Spleen (tissue), 11 donors: Measurements from ENCODE around the gene BTBD10. TPM values are rescaled to one million over a fixed set of nuclear protein-coding genes. Genes with fewer than 3 reads are reported as not detected.

ENCODE experiments used
- DNase-seq: peaks from one replicate; pipeline ENCODE4 v3.0.0-alpha.2; 2020
- H3K27ac ChIP-seq, 8 donors: fragments of 200-600 bp; sonication (generic) in 7 of 8; 1 replicate in 4 of 8; 2 replicates in 4 of 8; pipeline versions ENCODE4 v1.5.0 to v1.8.0; 2016 to 2021; ENCODE audit warnings: inconsistent platforms in 4 of 8, mild to moderate bottlenecking in 4 of 8, moderate library complexity in 1 of 8
- H3K27me3 ChIP-seq, 7 donors: fragments of 200-600 bp; sonication (generic) in 6 of 7; replicated peaks in 1 of 7; 1 replicate in 4 of 7; 2 replicates in 3 of 7; pipeline versions ENCODE4 v1.5.0 to v1.8.0; 2016 to 2021; ENCODE audit warnings: inconsistent platforms in 3 of 7, mild to moderate bottlenecking in 1 of 7
- H3K36me3 ChIP-seq, 6 donors: fragments of 200-600 bp; sonication (generic) in 5 of 6; 1 replicate in 4 of 6; 2 replicates in 2 of 6; pipeline versions ENCODE4 v1.5.0 to v1.8.0; 2016 to 2021; ENCODE audit warnings: inconsistent platforms in 2 of 6
- H3K4me1 ChIP-seq, 6 donors: fragments of 200-600 bp; sonication (generic) in 5 of 6; 1 replicate in 3 of 6; 2 replicates in 3 of 6; pipeline versions ENCODE4 v1.5.0 to v1.8.0; 2016 to 2021; ENCODE audit warnings: inconsistent platforms in 3 of 6
- H3K4me3 ChIP-seq, 8 donors: fragments of 200-600 bp; sonication (generic) in 7 of 8; 1 replicate in 4 of 8; 2 replicates in 4 of 8; pipeline versions ENCODE4 v1.5.0 to v1.8.0; 2016 to 2021; ENCODE audit warnings: inconsistent platforms in 4 of 8, mild to moderate bottlenecking in 4 of 8, moderate library complexity in 2 of 8
- H3K9me3 ChIP-seq, 8 donors: fragments of 200-600 bp; sonication (generic) in 7 of 8; 1 replicate in 4 of 8; 2 replicates in 4 of 8; pipeline versions ENCODE4 v1.5.0 to v1.8.0; 2016 to 2021; ENCODE audit warnings: inconsistent platforms in 4 of 8
- POLR2A ChIP-seq, 3 donors: fragments of 450-650 bp; IDR thresholded peaks; one replicate each; pipeline ENCODE4 v1.5.1; 2017; ENCODE audit warnings: antibody characterized with exemption in 3 of 3, mild to moderate bottlenecking in 1 of 3
- POLR2AphosphoS5 ChIP-seq, 3 donors: sonication (generic); formaldehyde crosslinking; IDR thresholded peaks; one replicate each; pipeline ENCODE4 v1.5.1; 2017; ENCODE audit warnings: antibody characterized with exemption in 3 of 3
- WGBS, 5 donors: extraction: QIAGEN DNeasy Blood & Tissue Kit in 3 of 5; methylation state at CpG; one replicate each; pipeline versions ENCODE4 v1.1.5 to v1.1.7; 2013 to 2018; 5-methylcytosine and 5-hydroxymethylcytosine counted together
- intact Hi-C: fragments of 100-400 bp; cut with DNase I; formaldehyde crosslinking; loops from one replicate; pipeline ENCODE4 v1.15.0; 2023; ENCODE audit warnings: low total_unique reads
- polyA plus RNA-seq, 3 donors: library from polyadenylated mRNA; stranded (reverse); fragments of 200-250 nt; gene quantifications; one replicate each; pipeline ENCODE4 v1.2.1, GENCODE V29; 2013
- total RNA-seq, 7 donors: library from RNA; depleted of rRNA in 3 of 7; stranded (reverse); fragments of >200 nt in 3 of 7; fragmentation: NEBNext Ultra II Directional in 4 of 7; extraction: Animal tissue kit (Norgen Biotek cat#: 25700) in 4 of 7; gene quantifications; one replicate each; pipeline versions ENCODE4 v1.1.0 to v1.2.1, GENCODE V29; 2016 to 2021
- TF ChIP-seq, protein P1 (sequence below), 11 experiments: fragments of 200-600 bp in 7 of 11; fragments of 450-650 bp in 4 of 11; sonication (generic) in 4 of 11; IDR thresholded peaks in 8 of 11; conservative IDR thresholded peaks in 3 of 11; 1 replicate in 7 of 11; 2 replicates in 4 of 11; pipeline versions ENCODE4 v1.4.0 to v1.8.0; 2016 to 2021; ENCODE audit warnings: antibody characterized with exemption in 11 of 11, inconsistent platforms in 4 of 11, mild to moderate bottlenecking in 1 of 11
- donor health status: healthy with polysubstance abuse.
- donor health status: DM: no; HTN: no; CAD: no; lungs with moderate emphysema.
- donor health status: DM: no; HTN: no; CAD: no.
- donor health status: Bipolar disorder and iron deficiency.
- donor health status: healthy.
- donor health status: DM: no; HTN: no; CAD: no.
- donor health status: DM: yes; HTN: yes; CAD: no.

BTBD10 gene
- total and polyA plus RNA-seq, 10 donors: 8.8 to 32.5 (median 25.1) TPM

DNA sequence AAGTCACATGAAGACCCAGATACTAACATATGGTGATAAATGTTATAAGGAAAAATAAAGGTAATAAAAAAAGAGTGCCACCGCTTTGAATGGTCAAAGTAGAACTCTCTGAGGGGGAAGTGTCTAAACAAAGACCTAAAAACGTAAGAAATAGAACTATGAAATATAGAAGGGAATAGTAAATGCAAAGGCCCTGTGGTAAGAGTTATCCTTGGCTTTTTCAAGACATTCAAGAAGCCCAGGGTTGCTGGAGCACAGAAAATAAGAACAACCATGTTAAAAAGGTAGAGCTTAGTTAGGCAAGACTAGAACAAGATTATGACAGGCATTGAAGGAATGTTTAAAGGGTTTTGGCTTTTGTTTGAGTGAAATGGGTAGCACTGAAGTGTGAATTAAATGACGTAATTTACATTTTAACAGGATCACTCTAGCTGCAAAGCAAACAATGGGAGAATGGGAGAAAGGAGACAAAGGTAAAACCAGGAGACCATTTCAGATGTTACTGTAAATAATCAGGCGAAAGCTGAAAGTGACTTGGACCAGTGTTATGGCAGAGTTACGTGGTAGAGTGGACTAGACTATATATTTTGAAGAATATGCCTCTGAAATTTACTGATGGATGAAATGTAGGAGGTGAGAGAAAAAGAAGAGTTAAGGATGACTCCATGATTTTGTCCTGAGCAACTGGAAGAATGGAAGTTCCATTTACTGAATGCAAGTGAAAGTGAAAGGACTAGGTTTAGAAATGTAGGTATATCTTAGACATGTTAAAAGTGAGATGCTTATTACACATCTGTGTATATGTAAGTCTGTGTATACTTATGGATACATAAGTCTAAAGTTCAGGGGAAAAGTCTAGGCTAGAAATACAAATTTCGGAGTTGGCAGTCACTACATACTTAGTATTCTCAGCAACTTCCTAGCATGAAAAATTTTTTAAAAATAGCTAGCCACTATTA is 28.5 kb downstream of the BTBD10 start:
- no peak for DNase-seq
- WGBS, 5 donors: 91 to 98% (median 95%) methylated on average over 6 of the region's 6 CpGs
- H3K36me3 ChIP-seq: no peaks in the 10 kb centered on the region
- H3K27ac ChIP-seq: no peak overlapping the region
- no peaks in the 10 kb centered on the region for H3K27me3 ChIP-seq
- peaks cover 0 to 21% (median under 1%) of the 10 kb centered on the region in 6 donors for H3K4me1 ChIP-seq
- H3K9me3 ChIP-seq: peaks cover 0 to 9% (median 6%) of the 10 kb centered on the region in 8 donors
- TF ChIP-seq POLR2A (IDR thresholded peaks at IDR 0.05) (no peak), POLR2AphosphoS5 (IDR thresholded peaks at IDR 0.05) (no peak)
- intact Hi-C loops: no loop called here
- H3K4me3 ChIP-seq: no peak overlapping the region

DNA sequence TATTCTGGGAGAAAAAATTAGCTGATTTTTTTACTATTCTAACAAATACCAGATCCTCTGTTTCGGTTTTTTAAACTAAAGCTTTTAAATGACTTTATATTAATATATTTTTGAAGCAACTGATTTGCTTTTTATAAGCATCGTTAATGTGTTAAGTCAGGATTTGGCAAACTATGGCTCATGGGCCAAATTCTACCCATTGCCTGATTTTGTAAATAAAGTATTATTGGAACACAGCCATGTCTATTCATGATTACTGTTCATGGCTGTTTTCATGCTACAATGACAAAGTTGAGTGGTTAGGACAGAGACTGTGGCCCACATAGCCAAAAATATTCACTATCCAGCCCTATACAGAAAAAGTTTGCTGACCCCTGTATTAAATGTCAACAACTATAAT is 29.6 kb downstream of the BTBD10 start:
- TF ChIP-seq POLR2AphosphoS5 (IDR thresholded peaks at IDR 0.05) (no peak), POLR2A (IDR thresholded peaks at IDR 0.05) (no peak)
- TF ChIP-seq, protein P1, sequence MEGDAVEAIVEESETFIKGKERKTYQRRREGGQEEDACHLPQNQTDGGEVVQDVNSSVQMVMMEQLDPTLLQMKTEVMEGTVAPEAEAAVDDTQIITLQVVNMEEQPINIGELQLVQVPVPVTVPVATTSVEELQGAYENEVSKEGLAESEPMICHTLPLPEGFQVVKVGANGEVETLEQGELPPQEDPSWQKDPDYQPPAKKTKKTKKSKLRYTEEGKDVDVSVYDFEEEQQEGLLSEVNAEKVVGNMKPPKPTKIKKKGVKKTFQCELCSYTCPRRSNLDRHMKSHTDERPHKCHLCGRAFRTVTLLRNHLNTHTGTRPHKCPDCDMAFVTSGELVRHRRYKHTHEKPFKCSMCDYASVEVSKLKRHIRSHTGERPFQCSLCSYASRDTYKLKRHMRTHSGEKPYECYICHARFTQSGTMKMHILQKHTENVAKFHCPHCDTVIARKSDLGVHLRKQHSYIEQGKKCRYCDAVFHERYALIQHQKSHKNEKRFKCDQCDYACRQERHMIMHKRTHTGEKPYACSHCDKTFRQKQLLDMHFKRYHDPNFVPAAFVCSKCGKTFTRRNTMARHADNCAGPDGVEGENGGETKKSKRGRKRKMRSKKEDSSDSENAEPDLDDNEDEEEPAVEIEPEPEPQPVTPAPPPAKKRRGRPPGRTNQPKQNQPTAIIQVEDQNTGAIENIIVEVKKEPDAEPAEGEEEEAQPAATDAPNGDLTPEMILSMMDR (IDR thresholded peaks at IDR 0.05 in 8 of 11, conservative IDR thresholded peaks at IDR 0.05 in 3 of 11): no peak
- H3K27me3 ChIP-seq: no peaks in the 10 kb centered on the region
- intact Hi-C loops: no loop called here
- H3K4me3 ChIP-seq: no peak overlapping the region
- DNase-seq: no peak
- H3K9me3 ChIP-seq: peaks cover 0 to 20% (median 17%) of the 10 kb centered on the region in 8 donors
- H3K27ac ChIP-seq: no peak overlapping the region
- WGBS, 5 donors: 96 to 99% (median 97%) methylated on average over 2 of the region's 2 CpGs
- H3K36me3 ChIP-seq: peaks cover 0 to 9% (median 0%) of the 10 kb centered on the region in 6 donors
- H3K4me1 ChIP-seq: peaks cover 0 to 21% (median 0%) of the 10 kb centered on the region in 6 donors

DNA sequence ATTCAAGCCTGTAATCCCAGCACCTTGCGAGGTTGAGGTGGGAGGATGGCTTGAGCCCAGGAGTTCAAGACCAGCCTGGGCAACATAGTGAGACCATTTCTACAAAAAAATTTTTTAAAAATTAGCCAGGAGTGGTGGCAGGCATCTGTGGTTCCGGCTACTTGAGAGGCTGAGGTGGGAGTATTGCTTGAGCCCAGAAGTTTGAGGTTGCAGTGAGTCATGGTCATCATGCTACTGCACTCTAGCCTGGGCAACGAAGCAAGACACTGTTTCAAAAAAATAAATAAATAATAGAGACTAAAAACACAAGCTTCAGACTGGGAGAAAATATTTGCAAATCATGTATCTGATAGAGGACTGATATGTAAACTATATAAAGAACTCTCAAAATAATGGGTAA is 33.2 kb downstream of the BTBD10 start:
- no peak overlapping the region for H3K4me3 ChIP-seq
- peaks cover 3 to 52% (median 43%) of the 10 kb centered on the region in 8 donors for H3K9me3 ChIP-seq
- intact Hi-C loops: no loop called here
- WGBS, 5 donors: 89 to 96% (median 93%) methylated on average over 3 of the region's 3 CpGs
- no peak for DNase-seq
- H3K27ac ChIP-seq: no peak overlapping the region
- H3K27me3 ChIP-seq: no peaks in the 10 kb centered on the region
- H3K4me1 ChIP-seq: peaks cover 0 to 9% (median 0%) of the 10 kb centered on the region in 6 donors
- H3K36me3 ChIP-seq: peaks cover 0 to 14% (median 0%) of the 10 kb centered on the region in 6 donors
- TF ChIP-seq POLR2AphosphoS5 (IDR thresholded peaks at IDR 0.05) (no peak), POLR2A (IDR thresholded peaks at IDR 0.05) (no peak)
- TF ChIP-seq, protein P1 (IDR thresholded peaks at IDR 0.05 in 8 of 11, conservative IDR thresholded peaks at IDR 0.05 in 3 of 11): no peak

DNA sequence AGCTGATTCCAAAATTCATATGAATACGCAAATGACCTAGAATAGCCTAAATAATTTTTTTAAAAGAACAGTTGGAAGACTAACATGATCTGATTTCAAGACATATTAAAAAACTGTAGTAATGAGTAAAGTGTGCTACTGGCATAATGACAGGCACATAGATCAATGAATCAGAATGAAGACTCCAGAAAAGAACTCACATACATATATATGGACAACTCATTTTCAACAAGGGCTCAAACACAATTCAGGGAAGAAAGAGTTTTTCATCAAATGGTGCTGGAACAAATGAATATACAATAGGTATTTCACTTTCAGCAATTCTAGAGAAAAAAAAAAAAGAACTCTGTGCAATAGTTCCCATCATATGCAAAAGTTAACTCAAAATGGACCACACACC is 33.7 kb downstream of the BTBD10 start:
- Histone ChIP-seq H3K27ac (no peak overlapping the region), H3K36me3 (peaks cover 0 to 14% (median 0%) of the 10 kb centered on the region in 6 donors), H3K9me3 (peaks cover 3 to 52% (median 43%) of the 10 kb centered on the region in 8 donors), H3K4me3 (no peak overlapping the region), H3K27me3 (no peaks in the 10 kb centered on the region), H3K4me1 (peaks cover 0 to 4% (median 0%) of the 10 kb centered on the region in 6 donors)
- TF ChIP-seq, protein P1 (IDR thresholded peaks at IDR 0.05 in 8 of 11, conservative IDR thresholded peaks at IDR 0.05 in 3 of 11): no peak
- no peak for TF ChIP-seq POLR2AphosphoS5 (IDR thresholded peaks at IDR 0.05)
- TF ChIP-seq POLR2A (IDR thresholded peaks at IDR 0.05): no peak
- no peak for DNase-seq
- intact Hi-C loops: no loop called here
- WGBS, 5 donors: 37 to 99% (median 98%) methylated on average over 1 of the region's 1 CpG
